HL-60 (cell line): ENCODE data around the gene SNRPB.

ENCODE experiments used
- DNase-seq, 2 experiments: peaks; one replicate each; pipeline ENCODE4 v3.0.0-alpha.2; 2010 to 2020; ENCODE audit warnings: low read depth in 1 of 2, low spot score in 1 of 2
- H3K27ac ChIP-seq: fragments of 250-450 bp; sonication (Bioruptor Pico); replicated peaks from 2 replicates; pipeline ENCODE4 v1.5.1; 2020; ENCODE audit warnings: mild to moderate bottlenecking, moderate library complexity
- H3K27me3 ChIP-seq: fragments of 250-450 bp; sonication (Bioruptor Pico); 2 replicates; pipeline ENCODE4 v1.5.1; 2021; ENCODE audit warnings: mild to moderate bottlenecking, moderate library complexity; ENCODE audit not compliant: insufficient read depth, poor library complexity, severe bottlenecking
- H3K4me3 ChIP-seq: replicated peaks from 2 replicates; pipeline ENCODE4 v1.5.1; 2011; ENCODE audit warnings: mild to moderate bottlenecking, control low read depth, low read length; ENCODE audit not compliant: insufficient read depth
- GABPA ChIP-seq: IDR thresholded peaks from 2 replicates; pipeline ENCODE4 v1.6.1; 2012; ENCODE audit warnings: low read depth
- POLR2AphosphoS5 ChIP-seq: IDR thresholded peaks from 2 replicates; pipeline ENCODE4 v1.6.1; 2012; ENCODE audit warnings: low read depth
- SPI1 ChIP-seq: IDR thresholded peaks from 2 replicates; pipeline ENCODE4 v1.6.1; 2012; ENCODE audit warnings: low read depth, mild to moderate bottlenecking, borderline replicate concordance
- TF ChIP-seq, protein P1 (sequence below): IDR thresholded peaks from 2 replicates; pipeline ENCODE4 v1.6.1; 2012; ENCODE audit warnings: low read depth; ENCODE audit not compliant: insufficient replicate concordance
- TF ChIP-seq, protein P2 (sequence below): IDR thresholded peaks from one replicate; pipeline ENCODE4 v1.5.1; 2011; ENCODE audit warnings: low read length, control low read depth, inconsistent platforms; ENCODE audit not compliant: insufficient read depth

Gene SNRPB

DNA sequence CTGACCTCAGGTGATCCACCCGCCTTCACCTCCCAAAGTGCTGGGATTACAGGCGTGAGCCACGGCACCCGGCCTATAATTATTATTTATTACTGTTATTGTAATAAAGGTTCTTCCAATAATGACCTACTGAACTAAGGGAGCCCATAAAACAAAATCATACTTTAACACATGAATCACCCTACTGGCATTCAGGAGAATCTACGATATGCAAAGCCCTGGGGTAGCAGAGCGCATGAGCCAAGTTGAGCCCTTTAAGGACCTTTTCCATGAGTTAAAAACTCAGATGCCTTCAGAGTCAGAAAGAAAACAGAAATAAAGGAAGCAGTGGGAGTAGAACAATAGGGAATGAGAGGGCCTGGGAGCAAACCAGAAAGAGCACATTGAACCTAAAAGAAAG is 41.5 kb downstream of the SNRPB start:
- DNase-seq = no peak
- Histone ChIP-seq H3K4me3 (no peak overlapping the region), H3K27ac (no peak overlapping the region), H3K27me3 (no peaks in the 10 kb centered on the region)
- TF ChIP-seq SPI1 = no peak
- TF ChIP-seq, protein P1, sequence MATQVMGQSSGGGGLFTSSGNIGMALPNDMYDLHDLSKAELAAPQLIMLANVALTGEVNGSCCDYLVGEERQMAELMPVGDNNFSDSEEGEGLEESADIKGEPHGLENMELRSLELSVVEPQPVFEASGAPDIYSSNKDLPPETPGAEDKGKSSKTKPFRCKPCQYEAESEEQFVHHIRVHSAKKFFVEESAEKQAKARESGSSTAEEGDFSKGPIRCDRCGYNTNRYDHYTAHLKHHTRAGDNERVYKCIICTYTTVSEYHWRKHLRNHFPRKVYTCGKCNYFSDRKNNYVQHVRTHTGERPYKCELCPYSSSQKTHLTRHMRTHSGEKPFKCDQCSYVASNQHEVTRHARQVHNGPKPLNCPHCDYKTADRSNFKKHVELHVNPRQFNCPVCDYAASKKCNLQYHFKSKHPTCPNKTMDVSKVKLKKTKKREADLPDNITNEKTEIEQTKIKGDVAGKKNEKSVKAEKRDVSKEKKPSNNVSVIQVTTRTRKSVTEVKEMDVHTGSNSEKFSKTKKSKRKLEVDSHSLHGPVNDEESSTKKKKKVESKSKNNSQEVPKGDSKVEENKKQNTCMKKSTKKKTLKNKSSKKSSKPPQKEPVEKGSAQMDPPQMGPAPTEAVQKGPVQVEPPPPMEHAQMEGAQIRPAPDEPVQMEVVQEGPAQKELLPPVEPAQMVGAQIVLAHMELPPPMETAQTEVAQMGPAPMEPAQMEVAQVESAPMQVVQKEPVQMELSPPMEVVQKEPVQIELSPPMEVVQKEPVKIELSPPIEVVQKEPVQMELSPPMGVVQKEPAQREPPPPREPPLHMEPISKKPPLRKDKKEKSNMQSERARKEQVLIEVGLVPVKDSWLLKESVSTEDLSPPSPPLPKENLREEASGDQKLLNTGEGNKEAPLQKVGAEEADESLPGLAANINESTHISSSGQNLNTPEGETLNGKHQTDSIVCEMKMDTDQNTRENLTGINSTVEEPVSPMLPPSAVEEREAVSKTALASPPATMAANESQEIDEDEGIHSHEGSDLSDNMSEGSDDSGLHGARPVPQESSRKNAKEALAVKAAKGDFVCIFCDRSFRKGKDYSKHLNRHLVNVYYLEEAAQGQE = no peak
- no peak for TF ChIP-seq GABPA
- TF ChIP-seq, protein P2, sequence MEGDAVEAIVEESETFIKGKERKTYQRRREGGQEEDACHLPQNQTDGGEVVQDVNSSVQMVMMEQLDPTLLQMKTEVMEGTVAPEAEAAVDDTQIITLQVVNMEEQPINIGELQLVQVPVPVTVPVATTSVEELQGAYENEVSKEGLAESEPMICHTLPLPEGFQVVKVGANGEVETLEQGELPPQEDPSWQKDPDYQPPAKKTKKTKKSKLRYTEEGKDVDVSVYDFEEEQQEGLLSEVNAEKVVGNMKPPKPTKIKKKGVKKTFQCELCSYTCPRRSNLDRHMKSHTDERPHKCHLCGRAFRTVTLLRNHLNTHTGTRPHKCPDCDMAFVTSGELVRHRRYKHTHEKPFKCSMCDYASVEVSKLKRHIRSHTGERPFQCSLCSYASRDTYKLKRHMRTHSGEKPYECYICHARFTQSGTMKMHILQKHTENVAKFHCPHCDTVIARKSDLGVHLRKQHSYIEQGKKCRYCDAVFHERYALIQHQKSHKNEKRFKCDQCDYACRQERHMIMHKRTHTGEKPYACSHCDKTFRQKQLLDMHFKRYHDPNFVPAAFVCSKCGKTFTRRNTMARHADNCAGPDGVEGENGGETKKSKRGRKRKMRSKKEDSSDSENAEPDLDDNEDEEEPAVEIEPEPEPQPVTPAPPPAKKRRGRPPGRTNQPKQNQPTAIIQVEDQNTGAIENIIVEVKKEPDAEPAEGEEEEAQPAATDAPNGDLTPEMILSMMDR = no peak
- TF ChIP-seq POLR2AphosphoS5 = no peak

DNA sequence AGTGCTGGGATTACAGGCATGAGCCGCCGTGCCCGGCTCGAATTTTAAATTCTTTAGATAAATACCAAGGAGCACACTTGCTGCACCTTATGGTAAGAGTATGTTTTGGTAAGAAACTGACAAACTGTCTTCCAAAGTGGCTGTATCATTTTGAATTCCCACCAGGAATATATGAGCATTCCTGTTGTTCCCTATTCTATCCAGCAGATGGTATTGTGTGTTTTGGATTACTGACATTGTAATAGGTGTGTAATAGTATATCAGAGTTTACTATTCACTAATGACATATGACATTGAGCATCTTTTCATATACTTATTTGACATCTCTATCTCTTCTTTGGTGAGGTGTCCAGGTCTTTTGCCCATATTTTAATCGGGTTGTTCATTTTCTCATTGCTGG is 49.3 kb downstream of the SNRPB start:
- no peak overlapping the region for H3K27ac ChIP-seq

DNA sequence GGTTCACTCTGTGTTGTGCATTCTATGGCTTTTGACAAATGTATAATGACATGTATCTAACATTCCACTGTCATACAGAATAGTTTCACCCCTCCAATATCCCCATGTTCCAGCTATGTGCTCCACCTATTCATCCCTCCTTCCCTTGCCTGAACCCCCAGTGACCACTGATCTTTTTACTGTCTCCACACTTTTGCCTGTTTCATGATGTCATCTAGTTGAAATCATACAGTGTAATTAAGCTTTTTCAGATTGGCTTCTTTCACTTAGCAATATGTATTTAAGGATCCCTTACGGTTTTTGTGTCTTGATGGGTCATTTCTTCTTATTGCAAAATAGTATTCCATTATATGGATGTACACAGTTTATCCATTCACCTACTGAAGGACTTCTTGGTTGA is 50.1 kb downstream of the SNRPB start:
- TF ChIP-seq, protein P2 = no peak
- TF ChIP-seq SPI1 (no peak), POLR2AphosphoS5 (no peak), GABPA (no peak)
- TF ChIP-seq, protein P1 = no peak

More for the DNA sequence above, 49.3 kb downstream of the SNRPB start:
- no peak for DNase-seq
- H3K4me3 ChIP-seq = no peak overlapping the region
- H3K27me3 ChIP-seq = no peaks in the 10 kb centered on the region
- no peak for TF ChIP-seq SPI1
- no peak for TF ChIP-seq GABPA
- TF ChIP-seq, protein P2 = no peak
- TF ChIP-seq, protein P1 = no peak
- no peak for TF ChIP-seq POLR2AphosphoS5

More for the DNA sequence above, 50.1 kb downstream of the SNRPB start:
- no peak overlapping the region for H3K4me3 ChIP-seq
- no peak for DNase-seq
- H3K27ac ChIP-seq = no peak overlapping the region
- no peaks in the 10 kb centered on the region for H3K27me3 ChIP-seq
